Chondrocyte (in vitro differentiated cells): ENCODE results near the gene NEDD4L. TPM values are rescaled to one million over a fixed set of nuclear protein-coding genes. Genes with fewer than 3 reads are reported as not detected.

ENCODE experiments used
- DNase-seq: peaks from one replicate; pipeline ENCODE4 v3.0.0; 2021; ENCODE audit warnings: mixed read lengths, low spot score
- H3K27ac Mint-ChIP-seq: one replicate; pipeline ENCODE4 v1.8.0; 2021; ENCODE audit warnings: mild to moderate bottlenecking, moderate library complexity, mixed read lengths; ENCODE audit not compliant: unreplicated experiment
- H3K27me3 Mint-ChIP-seq: 2 replicates; pipeline ENCODE4 v1.8.0; 2021; ENCODE audit warnings: low read depth, mixed read lengths
- H3K36me3 Mint-ChIP-seq: 2 replicates; pipeline ENCODE4 v1.8.0; 2021; ENCODE audit warnings: low read depth, mixed read lengths
- H3K4me1 Mint-ChIP-seq: 2 replicates; pipeline ENCODE4 v1.8.0; 2021; ENCODE audit warnings: low read depth, mild to moderate bottlenecking, mixed read lengths
- H3K4me3 Mint-ChIP-seq: one replicate; pipeline ENCODE4 v1.8.0; 2021; ENCODE audit warnings: mild to moderate bottlenecking, moderate library complexity, mixed read lengths; ENCODE audit not compliant: unreplicated experiment
- H3K9me3 Mint-ChIP-seq: 2 replicates; pipeline ENCODE4 v1.8.0; 2021; ENCODE audit warnings: low read depth, mixed read lengths
- CTCF ChIP-seq: fragments of 200-600 bp; sonication (generic); IDR thresholded peaks from 2 replicates; pipeline ENCODE4 v1.5.0; 2021; ENCODE audit warnings: antibody characterized with exemption, mild to moderate bottlenecking, moderate library complexity
- total RNA-seq: library from RNA; stranded (reverse); gene quantifications from 3 replicates; pipeline ENCODE4 v1.2.1, GENCODE V29; 2021

Gene NEDD4L
- total RNA-seq, 1 donor from 2014 or later, result 25.8 TPM

- no peaks in the 10 kb centered on the region for H3K9me3 Mint-ChIP-seq
- H3K27ac Mint-ChIP-seq, result no peak overlapping the region
- no peak for DNase-seq
- H3K4me1 Mint-ChIP-seq, result peaks cover 19% of the 10 kb centered on the region
- no peaks in the 10 kb centered on the region for H3K27me3 Mint-ChIP-seq
- peaks cover 1% of the 10 kb centered on the region for H3K36me3 Mint-ChIP-seq
- no peak for TF ChIP-seq CTCF
- no peak overlapping the region for H3K4me3 Mint-ChIP-seq
Observed at GRCh38 chr18:58146099-58146498, 102.1 kb downstream of the NEDD4L start.

GRCh38 chr18:58148954-58149471, 105.0 kb downstream of the NEDD4L start:
- no peak for TF ChIP-seq CTCF
- H3K4me1 Mint-ChIP-seq, result no peaks in the 10 kb centered on the region
- no peak overlapping the region for H3K4me3 Mint-ChIP-seq
- H3K27me3 Mint-ChIP-seq, result no peaks in the 10 kb centered on the region
- no peak overlapping the region for H3K27ac Mint-ChIP-seq
- H3K9me3 Mint-ChIP-seq, result no peaks in the 10 kb centered on the region
- H3K36me3 Mint-ChIP-seq, result no peaks in the 10 kb centered on the region
- DNase-seq, result no peak

- H3K27ac Mint-ChIP-seq, result no peak overlapping the region
- H3K4me1 Mint-ChIP-seq, result no peaks in the 10 kb centered on the region
- H3K9me3 Mint-ChIP-seq, result no peaks in the 10 kb centered on the region
- no peak overlapping the region for H3K4me3 Mint-ChIP-seq
- DNase-seq, result no peak
- H3K36me3 Mint-ChIP-seq, result no peaks in the 10 kb centered on the region
- H3K27me3 Mint-ChIP-seq, result no peaks in the 10 kb centered on the region
- TF ChIP-seq CTCF, result no peak
Observed at GRCh38 chr18:58150772-58151171, 106.7 kb downstream of the NEDD4L start.

- H3K4me3 Mint-ChIP-seq, result no peak overlapping the region
- TF ChIP-seq CTCF, result no peak
- H3K36me3 Mint-ChIP-seq, result no peaks in the 10 kb centered on the region
- no peaks in the 10 kb centered on the region for H3K27me3 Mint-ChIP-seq
- no peaks in the 10 kb centered on the region for H3K4me1 Mint-ChIP-seq
- no peak overlapping the region for H3K27ac Mint-ChIP-seq
- no peak for DNase-seq
- H3K9me3 Mint-ChIP-seq, result no peaks in the 10 kb centered on the region
Observed at GRCh38 chr18:58152216-58152615, 108.2 kb downstream of the NEDD4L start.

GRCh38 chr18:58152891-58153290, 108.9 kb downstream of the NEDD4L start:
- H3K27ac Mint-ChIP-seq, result no peak overlapping the region
- H3K36me3 Mint-ChIP-seq, result no peaks in the 10 kb centered on the region
- DNase-seq, result no peak
- no peaks in the 10 kb centered on the region for H3K4me1 Mint-ChIP-seq
- no peak overlapping the region for H3K4me3 Mint-ChIP-seq
- peaks cover under 1% of the 10 kb centered on the region for H3K9me3 Mint-ChIP-seq
- H3K27me3 Mint-ChIP-seq, result no peaks in the 10 kb centered on the region
- no peak for TF ChIP-seq CTCF
